ENCODE data around the gene ACAT2.
"Not testable (repeated sequence)": the region's sequence is repeated elsewhere in the genome, so short reads cannot be mapped to it uniquely, and the experiment has no call there.

ACAT2 gene

DNA sequence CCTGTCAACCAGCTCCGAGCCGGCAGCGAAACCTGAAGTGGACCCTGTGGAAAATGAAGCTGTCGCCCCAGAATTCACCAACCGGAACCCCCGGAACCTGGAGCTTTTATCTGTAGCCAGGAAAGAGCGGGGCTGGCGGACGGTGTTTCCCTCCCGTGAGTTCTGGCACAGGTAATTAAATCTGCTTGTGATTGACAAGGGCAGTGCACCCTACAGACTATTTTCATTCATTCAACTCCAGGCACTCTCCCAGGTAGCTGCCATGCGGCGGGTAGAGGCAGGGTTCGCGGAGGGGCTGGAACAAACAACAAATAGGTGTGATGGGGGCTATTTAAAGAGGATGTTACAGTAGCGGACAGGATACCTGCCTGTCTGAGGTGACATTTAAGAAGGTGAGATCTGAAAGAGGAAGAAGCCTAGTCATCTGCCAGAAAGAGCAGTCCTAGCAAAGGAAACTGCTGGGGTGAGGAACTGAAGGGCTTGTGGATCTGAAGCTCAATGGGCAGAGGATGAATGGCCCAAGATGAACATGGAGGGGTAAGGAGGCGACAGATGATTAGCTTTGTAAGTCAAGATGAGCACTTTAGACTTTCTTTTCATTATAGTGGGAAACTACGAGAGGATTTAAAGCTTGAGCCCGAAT is 29.2 kb downstream of the ACAT2 start:
- Histone ChIP-seq H3K4me3 (ENCODE audit: low read depth, low read length) (peak overlapping the region; percentile 92), H3K9me3 (ENCODE audit: control insufficient read depth, insufficient read depth, low read depth, low read length) (no peaks in the 10 kb centered on the region), H3K4me1 (ENCODE audit: control insufficient read depth, insufficient read depth, low read length) (peaks cover 8% of the 10 kb centered on the region), H3K27ac (ENCODE audit: extremely low read depth, low read depth, low read length) (peak overlapping the region; percentile 58; the same call in 1 of the 2 replicates), H3K36me3 (ENCODE audit: control insufficient read depth in 2 of 2, insufficient read depth in 1 of 2, low read length in 2 of 2) (peaks cover 33 to 69% of the 10 kb centered on the region in 2 experiments)
- CTCF ChIA-PET: interaction anchor here (0.6 to 2.1 kb wide), 7 partner anchors 16 to 99 kb away, joined by 3 to 10 read pairs (median 4); no protein-coding TSS in a partner anchor
- POLR2A ChIA-PET: interaction anchor here (0.9 to 4.2 kb wide), 12 partner anchors 8 to 98 kb away, joined by 3 to 88 read pairs (median 7); partner anchors contain the start of genes ACAT2, PNLDC1, SOD2 and WTAP
- TF ChIP-seq ZNF133 (tag by site-specific recombination; IDR thresholded peaks at IDR 0.05): no peak
- TF ChIP-seq ZNF416 (tag by site-specific recombination; IDR thresholded peaks at IDR 0.05): no peak

DNA sequence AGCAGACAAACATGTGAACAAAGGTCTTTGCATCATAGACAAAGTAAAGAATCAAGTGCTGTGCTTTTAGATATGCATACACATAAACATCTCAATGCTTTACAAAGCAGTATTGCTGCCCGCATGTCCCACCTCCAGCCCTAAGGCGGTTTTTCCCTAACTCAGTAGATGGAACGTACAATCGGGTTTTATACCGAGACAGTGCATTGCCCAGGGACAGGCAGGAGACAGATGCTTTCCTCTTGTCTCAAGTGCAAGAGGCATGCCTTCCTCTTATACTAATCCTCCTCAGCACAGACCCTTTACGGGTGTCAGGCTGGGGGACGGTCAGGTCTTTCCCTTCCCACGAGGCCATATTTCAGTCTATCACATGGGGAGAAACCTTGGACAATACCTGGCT is 33.1 kb downstream of the ACAT2 start:
- H3K27ac ChIP-seq (ENCODE audit: extremely low read depth, low read depth, low read length); CTCF ChIA-PET; POLR2A ChIA-PET; H3K9me3 ChIP-seq (ENCODE audit: control insufficient read depth, insufficient read depth, low read depth, low read length); H3K4me3 ChIP-seq (ENCODE audit: low read depth, low read length); H3K4me1 ChIP-seq (ENCODE audit: control insufficient read depth, insufficient read depth, low read length): not testable (repeated sequence)
- peaks cover 43 to 82% of the 10 kb centered on the region in 2 experiments for H3K36me3 ChIP-seq (ENCODE audit: control insufficient read depth in 2 of 2, insufficient read depth in 1 of 2, low read length in 2 of 2)

GRCh38 chr6:159797554-159797953 is 35.7 kb downstream of the ACAT2 start:
- no peak overlapping the region for H3K27ac ChIP-seq (ENCODE audit: extremely low read depth, low read depth, low read length)
- no peak for TF ChIP-seq ZNF596 (tag by site-specific recombination; IDR thresholded peaks at IDR 0.05)
- TF ChIP-seq ZNF792 (tag by site-specific recombination; IDR thresholded peaks at IDR 0.05): no peak
- no peak for TF ChIP-seq ZNF132 (tag by site-specific recombination; IDR thresholded peaks at IDR 0.05; ENCODE audit: borderline replicate concordance)
- TF ChIP-seq, protein P1, sequence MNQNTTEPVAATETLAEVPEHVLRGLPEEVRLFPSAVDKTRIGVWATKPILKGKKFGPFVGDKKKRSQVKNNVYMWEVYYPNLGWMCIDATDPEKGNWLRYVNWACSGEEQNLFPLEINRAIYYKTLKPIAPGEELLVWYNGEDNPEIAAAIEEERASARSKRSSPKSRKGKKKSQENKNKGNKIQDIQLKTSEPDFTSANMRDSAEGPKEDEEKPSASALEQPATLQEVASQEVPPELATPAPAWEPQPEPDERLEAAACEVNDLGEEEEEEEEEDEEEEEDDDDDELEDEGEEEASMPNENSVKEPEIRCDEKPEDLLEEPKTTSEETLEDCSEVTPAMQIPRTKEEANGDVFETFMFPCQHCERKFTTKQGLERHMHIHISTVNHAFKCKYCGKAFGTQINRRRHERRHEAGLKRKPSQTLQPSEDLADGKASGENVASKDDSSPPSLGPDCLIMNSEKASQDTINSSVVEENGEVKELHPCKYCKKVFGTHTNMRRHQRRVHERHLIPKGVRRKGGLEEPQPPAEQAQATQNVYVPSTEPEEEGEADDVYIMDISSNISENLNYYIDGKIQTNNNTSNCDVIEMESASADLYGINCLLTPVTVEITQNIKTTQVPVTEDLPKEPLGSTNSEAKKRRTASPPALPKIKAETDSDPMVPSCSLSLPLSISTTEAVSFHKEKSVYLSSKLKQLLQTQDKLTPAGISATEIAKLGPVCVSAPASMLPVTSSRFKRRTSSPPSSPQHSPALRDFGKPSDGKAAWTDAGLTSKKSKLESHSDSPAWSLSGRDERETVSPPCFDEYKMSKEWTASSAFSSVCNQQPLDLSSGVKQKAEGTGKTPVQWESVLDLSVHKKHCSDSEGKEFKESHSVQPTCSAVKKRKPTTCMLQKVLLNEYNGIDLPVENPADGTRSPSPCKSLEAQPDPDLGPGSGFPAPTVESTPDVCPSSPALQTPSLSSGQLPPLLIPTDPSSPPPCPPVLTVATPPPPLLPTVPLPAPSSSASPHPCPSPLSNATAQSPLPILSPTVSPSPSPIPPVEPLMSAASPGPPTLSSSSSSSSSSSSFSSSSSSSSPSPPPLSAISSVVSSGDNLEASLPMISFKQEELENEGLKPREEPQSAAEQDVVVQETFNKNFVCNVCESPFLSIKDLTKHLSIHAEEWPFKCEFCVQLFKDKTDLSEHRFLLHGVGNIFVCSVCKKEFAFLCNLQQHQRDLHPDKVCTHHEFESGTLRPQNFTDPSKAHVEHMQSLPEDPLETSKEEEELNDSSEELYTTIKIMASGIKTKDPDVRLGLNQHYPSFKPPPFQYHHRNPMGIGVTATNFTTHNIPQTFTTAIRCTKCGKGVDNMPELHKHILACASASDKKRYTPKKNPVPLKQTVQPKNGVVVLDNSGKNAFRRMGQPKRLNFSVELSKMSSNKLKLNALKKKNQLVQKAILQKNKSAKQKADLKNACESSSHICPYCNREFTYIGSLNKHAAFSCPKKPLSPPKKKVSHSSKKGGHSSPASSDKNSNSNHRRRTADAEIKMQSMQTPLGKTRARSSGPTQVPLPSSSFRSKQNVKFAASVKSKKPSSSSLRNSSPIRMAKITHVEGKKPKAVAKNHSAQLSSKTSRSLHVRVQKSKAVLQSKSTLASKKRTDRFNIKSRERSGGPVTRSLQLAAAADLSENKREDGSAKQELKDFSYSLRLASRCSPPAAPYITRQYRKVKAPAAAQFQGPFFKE (tag by site-specific recombination; IDR thresholded peaks at IDR 0.05; ENCODE audit: borderline replicate concordance): no peak
- TF ChIP-seq, protein P2, sequence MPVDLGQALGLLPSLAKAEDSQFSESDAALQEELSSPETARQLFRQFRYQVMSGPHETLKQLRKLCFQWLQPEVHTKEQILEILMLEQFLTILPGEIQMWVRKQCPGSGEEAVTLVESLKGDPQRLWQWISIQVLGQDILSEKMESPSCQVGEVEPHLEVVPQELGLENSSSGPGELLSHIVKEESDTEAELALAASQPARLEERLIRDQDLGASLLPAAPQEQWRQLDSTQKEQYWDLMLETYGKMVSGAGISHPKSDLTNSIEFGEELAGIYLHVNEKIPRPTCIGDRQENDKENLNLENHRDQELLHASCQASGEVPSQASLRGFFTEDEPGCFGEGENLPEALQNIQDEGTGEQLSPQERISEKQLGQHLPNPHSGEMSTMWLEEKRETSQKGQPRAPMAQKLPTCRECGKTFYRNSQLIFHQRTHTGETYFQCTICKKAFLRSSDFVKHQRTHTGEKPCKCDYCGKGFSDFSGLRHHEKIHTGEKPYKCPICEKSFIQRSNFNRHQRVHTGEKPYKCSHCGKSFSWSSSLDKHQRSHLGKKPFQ (tag by site-specific recombination; IDR thresholded peaks at IDR 0.05): no peak
- TF ChIP-seq PRDM6 (tag by site-specific recombination; IDR thresholded peaks at IDR 0.05): no peak
- TF ChIP-seq SETDB1 (IDR thresholded peaks at IDR 0.05; ENCODE audit: insufficient read length, low read length): no peak
- no peak for TF ChIP-seq ZNF114 (tag by site-specific recombination; IDR thresholded peaks at IDR 0.05)
- TF ChIP-seq SP2 (tag by site-specific recombination; IDR thresholded peaks at IDR 0.05): no peak
- no peak for TF ChIP-seq ZNF843 (tag by site-specific recombination; IDR thresholded peaks at IDR 0.05)
- no peak for TF ChIP-seq ZNF248 (tag by site-specific recombination; IDR thresholded peaks at IDR 0.05)
- no peak for TF ChIP-seq ZNF280C (tag by site-specific recombination; IDR thresholded peaks at IDR 0.05)
- no peak for TF ChIP-seq ZNF645 (tag by site-specific recombination; IDR thresholded peaks at IDR 0.05)
- no peak for TF ChIP-seq ZNF335 (tag by site-specific recombination; conservative IDR thresholded peaks at IDR 0.05)
- TF ChIP-seq ZNF776 (tag by site-specific recombination; IDR thresholded peaks at IDR 0.05; ENCODE audit: borderline replicate concordance): no peak
- TF ChIP-seq ZNF549 (tag by site-specific recombination; IDR thresholded peaks at IDR 0.05): no peak
- peaks cover 42 to 69% of the 10 kb centered on the region in 2 experiments for H3K36me3 ChIP-seq (ENCODE audit: control insufficient read depth in 2 of 2, insufficient read depth in 1 of 2, low read length in 2 of 2)
- no peaks in the 10 kb centered on the region for H3K4me1 ChIP-seq (ENCODE audit: control insufficient read depth, insufficient read depth, low read length)
- POLR2A ChIA-PET: interaction anchor here (1.6 kb wide), 1 partner anchor 8 kb away, joined by 7 read pairs; the partner anchor contains the start of genes MRPL18 and TCP1
- H3K4me3 ChIP-seq (ENCODE audit: low read depth, low read length): no peak overlapping the region
- CTCF ChIA-PET: no interaction called here
- H3K9me3 ChIP-seq (ENCODE audit: control insufficient read depth, insufficient read depth, low read depth, low read length): no peaks in the 10 kb centered on the region
